Activated CD4-positive, alpha-beta T cell treated with anti-CD3 and anti-CD28 coated beads for 1 hour (primary cell): Measurements from ENCODE around the gene CEP19.

Experiments used
- DNase-seq: peaks from one replicate; pipeline ENCODE4 v3.0.0-alpha.2; 2020

CEP19 gene

GRCh38 chr3:196707566-196707965 is 4.5 kb downstream of the CEP19 start:
- DNase-seq, result no peak

DNA sequence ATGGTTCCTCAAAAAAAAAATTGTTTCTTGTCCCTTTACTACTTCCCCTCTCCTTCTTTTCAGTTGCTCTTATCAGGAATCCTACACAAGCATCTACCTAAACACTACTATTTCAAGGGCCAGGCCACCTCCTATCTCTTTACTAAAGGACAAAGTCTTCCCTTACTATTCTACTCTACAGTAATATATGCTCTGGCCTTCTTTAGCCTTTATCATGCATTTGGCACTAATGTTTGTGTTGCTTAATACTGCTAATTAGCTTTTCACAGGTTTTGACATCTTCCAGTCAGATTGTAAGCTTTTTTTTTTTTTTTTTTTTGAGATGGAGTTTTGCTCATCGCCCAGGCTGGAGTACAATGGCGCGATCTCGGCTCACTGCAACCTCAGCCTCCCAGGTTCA is 5.3 kb downstream of the CEP19 start:
- no peak for DNase-seq

DNA sequence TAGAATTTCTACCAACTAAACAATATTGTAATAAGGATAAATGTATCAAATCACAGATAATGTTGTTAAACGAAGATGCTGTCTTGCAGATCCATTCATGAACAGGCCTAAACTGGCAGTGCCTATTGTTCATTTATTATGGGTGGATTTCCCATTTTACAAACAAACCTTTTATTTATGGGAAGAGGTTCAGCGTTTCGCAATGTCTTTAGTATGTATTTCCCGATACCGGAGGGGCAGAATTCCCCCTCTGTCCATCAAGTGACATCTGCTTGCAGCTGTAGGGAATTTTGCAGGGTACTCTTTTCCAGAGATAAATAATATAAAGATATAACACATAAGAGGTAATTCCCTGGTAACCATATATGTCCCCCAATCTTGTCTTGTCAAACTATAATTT is 5.7 kb downstream of the CEP19 start:
- DNase-seq, result no peak

GRCh38 chr3:196700801-196701200 is 11.2 kb downstream of the CEP19 start:
- no peak for DNase-seq

DNA sequence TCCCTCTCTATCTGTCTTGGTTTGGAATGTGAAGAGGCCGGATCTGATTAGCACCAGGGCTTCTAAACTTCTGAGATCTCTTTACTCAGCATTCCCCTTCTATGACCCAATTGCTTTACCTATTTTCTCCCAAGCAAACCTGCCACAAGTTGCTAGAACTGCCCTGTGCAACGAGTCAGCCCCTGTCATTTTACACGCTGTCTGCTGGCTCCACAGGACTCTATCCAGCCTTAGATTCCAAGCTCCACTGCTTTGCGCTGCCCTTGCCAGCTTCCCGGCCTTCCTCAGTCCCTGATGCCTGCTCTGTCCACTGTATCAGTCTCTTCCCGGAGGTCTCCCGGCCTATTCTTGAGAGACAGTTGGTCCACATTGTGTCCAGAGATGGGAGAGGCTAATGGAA is 12.3 kb downstream of the CEP19 start:
- DNase-seq, result no peak

- no peak for DNase-seq
Observed at GRCh38 chr3:196697270-196697669, 14.8 kb downstream of the CEP19 start.

- no peak for DNase-seq
Observed at GRCh38 chr3:196695849-196696226, 16.2 kb downstream of the CEP19 start.

DNA sequence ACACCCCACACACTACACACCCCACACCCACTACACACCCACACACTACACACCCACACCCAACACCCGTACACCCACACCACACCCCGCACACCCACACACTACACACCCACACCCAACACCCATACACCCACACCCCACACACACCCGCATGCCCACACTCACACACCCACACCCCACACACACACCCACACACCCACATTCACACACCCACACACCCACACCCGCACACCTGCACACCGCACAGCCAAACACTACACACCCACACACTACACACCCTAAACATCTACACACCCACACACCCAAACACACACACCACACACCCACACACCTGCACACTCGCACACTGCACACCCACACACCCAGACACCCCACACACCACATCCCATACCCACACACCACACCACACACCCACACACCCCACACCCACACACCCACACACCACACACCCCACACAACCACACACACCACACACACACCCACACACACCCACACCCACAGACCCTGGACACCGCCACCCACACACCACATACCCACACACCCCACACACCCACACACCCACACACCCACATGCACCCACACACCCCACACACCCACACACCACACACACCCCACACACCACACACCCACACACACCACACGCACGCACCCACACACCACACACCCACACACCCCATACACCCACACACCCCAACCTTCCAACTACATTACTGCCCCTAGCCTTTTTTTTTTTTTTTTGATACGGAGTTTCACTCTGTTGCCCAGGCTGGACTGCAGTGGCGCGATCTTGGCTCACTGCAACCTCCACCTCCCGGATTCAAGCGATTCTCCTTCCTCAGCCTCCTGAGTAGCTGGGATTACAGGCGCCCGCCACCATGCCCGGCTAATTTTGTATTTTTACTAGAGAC is 16.9 kb downstream of the CEP19 start:
- DNase-seq, result no peak

DNA sequence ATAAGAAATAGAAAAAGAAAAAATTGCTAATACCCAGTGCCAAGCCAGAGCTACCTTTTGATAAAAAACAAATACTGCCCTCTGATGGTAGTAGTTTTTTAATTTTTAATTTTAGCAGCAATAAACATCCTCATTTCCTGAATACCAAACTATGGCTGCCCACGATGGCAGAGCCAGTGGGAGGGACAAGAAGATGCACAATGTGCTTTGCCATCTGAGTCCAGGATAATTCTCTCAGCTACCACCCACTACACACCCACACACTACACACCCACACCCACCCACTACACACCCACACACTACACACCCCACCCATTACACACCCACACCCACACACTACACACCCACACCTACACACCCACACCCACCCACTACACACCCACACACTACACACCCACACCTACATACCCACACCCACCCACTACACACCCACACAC is 17.8 kb downstream of the CEP19 start:
- no peak for DNase-seq

- DNase-seq, result no peak
Observed at GRCh38 chr3:196691386-196691785, 20.7 kb downstream of the CEP19 start.

GRCh38 chr3:196689941-196690660 is 21.9 kb downstream of the CEP19 start:
- no peak for DNase-seq

DNA sequence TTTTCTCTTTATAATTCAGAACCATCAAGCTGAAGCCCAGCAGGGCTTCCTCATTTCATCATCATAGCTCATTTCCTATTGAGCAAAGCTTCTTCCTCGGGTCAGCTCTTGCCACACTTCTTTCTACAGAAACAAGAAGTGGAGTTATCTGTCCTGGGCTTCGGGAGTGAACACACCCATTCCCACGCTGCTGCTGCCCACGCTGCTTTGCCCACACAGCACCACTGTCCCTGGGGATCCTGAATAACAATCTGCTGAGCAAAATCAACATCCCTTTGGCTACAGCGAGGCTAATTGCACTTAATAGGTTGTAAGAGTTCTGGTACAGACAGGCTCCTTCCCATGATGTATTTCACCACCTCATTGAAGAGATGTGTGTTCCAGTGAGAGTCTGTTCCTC is 23.7 kb downstream of the CEP19 start:
- no peak for DNase-seq

- DNase-seq, result no peak
Observed at GRCh38 chr3:196686436-196686835, 25.6 kb downstream of the CEP19 start.

- peak; percentile 37 for DNase-seq
Observed at GRCh38 chr3:196684548-196685407, 27.3 kb downstream of the CEP19 start.

DNA sequence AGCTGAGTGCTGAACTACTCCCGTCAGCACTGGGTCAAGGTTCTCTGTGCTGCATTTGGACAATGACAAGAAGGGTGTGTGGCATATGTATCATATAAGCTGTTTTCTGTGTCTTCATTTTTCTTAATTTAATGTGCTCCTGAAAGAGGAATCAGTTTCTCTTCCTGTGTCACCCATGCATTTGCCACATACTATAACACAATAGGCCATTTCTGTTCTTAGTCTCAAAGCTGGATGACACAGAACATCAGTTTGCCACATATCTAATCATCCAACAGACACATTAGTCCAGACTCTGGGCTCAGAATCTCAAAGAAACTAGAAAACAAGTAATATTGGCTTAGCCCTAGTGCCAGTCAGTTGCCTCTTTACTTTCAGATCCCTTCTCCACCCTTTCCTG is 34.1 kb downstream of the CEP19 start:
- no peak for DNase-seq

DNA sequence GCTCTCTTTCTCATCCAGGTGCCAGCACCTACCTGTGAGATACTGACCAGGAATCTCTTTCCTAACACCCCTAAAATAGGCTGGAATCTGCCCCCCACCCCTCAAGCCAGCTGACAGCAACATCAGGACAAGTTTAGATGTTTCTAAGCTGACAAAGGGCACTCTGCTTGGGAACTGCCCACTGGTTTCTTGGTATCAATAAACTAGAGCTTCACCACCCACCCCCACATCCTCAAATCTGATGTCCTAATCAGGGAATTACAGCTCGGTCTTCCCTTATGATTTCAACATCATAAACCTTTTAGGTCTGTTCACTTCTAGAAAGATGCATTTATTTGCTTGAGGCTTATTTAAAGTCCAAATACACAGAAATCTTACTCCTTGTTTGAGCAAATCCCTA is 34.7 kb downstream of the CEP19 start:
- no peak for DNase-seq

DNA sequence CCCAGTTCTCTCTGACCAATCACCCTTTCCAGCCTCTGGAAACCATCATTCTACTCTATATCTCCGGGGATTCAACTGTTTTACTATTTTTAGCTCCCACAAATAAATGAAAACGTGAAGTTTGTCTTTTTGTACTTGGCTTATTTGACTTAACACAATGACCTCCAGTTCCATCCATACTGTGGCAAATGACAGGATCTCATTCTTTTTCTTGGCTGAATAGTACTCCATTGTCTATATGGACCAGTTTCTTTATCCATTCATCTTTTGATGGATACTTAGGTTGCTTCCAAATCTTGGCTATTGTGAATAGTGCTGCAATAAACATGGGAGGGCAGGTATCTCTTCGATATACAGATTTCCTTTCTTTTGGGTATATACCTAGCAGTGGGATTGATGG is 38.4 kb downstream of the CEP19 start:
- no peak for DNase-seq

DNA sequence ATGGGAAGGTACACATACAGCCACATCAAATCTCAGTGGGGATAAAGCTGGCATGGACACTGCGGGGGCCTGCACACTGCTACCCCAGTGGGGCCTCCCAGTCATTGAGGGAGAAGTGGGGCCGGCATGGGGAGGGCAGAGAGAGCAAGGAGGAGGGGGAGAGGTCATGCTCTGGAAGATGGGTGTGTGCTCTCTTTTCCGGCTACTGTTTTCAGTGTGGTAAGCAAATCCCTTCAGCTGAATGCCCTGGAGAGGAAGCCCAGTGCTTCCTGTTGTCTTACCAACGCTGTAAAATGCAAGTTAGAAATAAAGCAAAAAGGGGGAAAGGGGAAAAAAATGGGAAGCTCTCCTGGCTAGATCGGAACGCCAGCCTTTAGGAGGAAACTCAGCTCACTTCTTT is 41.7 kb downstream of the CEP19 start:
- DNase-seq, result no peak

DNA sequence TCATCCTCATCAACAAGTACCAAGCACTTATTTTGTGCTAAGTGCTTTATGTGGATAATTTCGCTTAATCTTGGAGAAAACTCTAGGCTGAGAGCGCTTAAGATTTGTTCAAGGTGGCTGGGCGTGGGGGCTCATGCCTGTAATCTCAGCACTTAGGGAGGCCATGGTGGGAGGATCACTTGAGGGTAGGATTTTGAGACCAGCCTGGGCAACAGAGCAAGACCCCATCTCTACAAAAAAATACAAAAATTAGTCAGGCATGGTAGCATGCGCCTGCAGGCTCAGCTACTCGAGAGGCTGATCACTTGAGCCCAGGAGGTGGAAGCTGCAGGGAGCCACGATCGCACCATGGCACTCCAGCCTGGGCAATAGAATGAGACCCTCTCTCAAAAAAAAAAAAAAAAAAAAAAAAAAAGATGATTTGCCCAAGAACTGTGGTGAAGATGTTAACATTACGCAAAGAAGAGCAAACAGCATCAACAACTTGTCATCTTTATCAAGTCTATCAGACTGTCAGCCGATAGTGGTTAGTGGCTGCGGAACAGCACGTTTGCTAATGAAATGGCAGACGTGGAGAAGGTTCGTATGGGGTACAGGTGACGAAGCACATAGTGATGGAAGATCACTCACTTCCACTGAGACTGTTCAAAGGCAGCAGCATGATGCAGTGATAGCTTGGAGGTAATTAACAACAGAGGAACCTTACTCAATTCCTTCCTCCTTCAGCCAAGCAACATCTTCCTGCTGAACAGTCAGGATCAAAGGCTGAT is 44.8 kb downstream of the CEP19 start:
- no peak for DNase-seq

GRCh38 chr3:196666001-196666867 is 45.8 kb downstream of the CEP19 start:
- DNase-seq, result no peak
